DMS53 treated with DMSO at 0.1 percent for 48 hours (cell line): ENCODE results near the gene ZBTB25.

Experiments
- DNase-seq: peaks from one replicate; lab custom pipeline; 2025; ENCODE audit not compliant: unreplicated experiment; lab: John Stamatoyannopoulos, UW

ZBTB25 gene

DNA sequence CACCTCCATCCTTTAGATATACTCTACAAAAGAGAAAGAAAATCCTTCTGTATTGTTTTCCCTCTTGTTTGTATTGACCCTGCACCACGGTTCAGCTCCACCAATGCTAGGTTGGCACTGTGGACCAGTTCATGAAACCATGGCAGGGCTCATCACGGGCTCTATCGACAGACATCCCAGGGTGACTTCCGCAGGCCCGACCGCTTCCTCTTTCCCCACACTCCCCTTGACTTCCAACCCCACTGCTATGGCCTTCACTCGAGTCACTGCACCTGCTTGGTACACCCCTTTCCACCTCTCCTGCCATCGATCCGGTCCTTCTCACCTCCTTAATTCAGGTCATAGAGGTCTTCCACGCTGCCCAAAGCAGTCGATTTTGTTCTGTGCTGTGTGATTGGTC is 59.5 kb downstream of the ZBTB25 start:
- no peak for DNase-seq

- DNase-seq, result no peak
Observed at GRCh38 chr14:64442300-64442988, 61.2 kb downstream of the ZBTB25 start.

- DNase-seq, result no peak
Observed at GRCh38 chr14:64440494-64440893, 63.1 kb downstream of the ZBTB25 start.

- DNase-seq, result no peak
Observed at GRCh38 chr14:64439141-64439540, 64.5 kb downstream of the ZBTB25 start.

DNA sequence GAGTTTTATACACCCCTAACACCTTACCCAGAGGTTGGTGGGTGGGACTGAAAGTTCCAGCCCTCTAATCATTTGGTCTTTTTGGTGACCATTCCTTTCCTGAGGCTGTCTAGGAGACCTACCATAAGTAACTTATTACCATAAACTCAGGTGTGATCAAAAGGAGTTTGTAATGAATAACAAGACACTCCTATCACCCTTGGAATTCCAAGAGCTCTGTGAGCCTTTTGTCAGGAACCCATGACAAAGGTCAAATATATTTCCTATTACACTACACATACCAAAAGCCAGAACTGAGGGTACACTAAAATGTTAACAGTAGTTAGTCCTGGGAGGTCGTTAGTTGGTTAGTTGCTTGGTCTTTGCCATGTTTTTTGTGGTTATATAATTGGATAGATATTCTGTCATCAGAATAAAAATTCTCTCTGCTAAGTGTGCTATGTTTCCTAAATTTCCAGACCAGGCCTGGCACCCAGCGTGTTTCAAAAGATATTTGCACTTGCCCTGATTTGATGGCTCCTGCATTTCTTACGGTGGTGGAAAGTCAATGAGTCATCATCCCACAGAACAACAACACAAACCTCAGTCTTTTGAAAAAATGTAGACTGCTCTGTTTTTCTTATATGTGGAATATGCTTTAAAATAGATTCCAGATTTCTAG is 65.3 kb downstream of the ZBTB25 start:
- no peak for DNase-seq

DNA sequence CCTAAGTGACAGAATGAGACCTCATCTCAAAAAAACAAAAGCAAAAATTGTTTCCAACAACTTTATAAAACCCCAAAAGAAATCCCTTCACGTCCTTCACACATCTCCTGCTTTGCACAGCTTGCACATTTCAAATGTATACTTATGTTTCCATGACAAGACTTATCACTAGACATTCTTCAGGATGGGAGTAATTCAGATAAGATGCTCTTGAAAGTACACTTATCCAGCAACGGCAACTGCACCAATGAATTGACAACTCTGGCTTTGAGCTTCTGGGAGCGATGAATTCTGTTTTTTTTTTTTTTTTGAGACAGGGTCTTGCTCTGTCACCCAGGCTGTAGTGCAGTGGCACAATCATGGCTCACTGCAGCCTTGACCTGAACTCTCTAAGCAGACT is 69.1 kb downstream of the ZBTB25 start:
- DNase-seq, result no peak

GRCh38 chr14:64423987-64424386 is 79.7 kb downstream of the ZBTB25 start:
- DNase-seq, result no peak

DNA sequence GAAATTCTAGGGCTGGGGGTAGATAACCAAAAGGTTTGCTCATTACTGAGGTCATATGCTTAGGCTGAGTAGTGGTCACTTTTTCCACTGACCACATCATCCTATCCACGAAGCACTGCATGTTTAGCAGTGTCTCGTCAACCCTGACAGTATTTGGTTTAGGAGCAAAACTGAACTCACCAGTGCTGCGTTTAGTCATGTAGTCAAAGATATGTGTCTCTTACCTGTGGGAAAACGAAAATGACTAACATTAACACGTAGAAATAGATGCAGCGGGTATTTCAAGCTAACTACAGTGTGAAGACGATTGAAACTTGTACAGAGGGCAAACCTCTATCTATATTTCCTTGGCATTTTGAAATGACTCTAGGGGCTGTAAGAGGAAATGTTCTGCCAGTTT is 80.9 kb downstream of the ZBTB25 start:
- DNase-seq, result no peak

DNA sequence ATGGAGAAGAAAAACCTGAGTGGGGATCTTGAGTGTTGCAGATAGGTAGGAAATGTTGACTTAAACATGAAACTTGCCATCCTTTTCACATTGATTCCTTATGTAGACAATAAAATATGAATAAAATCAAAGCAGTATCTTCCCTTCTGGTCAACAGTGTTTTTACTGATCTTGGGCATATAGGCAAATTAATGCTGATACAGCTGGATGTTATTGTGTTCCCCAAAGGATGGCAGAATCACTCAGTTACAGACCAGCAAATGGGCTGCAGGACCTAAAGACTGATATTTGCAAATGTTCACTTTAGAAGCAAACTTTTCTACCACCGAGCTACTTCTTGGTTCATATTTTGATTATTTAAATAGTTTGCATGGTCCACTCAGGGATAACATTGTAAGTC is 81.6 kb downstream of the ZBTB25 start:
- DNase-seq, result no peak

DNA sequence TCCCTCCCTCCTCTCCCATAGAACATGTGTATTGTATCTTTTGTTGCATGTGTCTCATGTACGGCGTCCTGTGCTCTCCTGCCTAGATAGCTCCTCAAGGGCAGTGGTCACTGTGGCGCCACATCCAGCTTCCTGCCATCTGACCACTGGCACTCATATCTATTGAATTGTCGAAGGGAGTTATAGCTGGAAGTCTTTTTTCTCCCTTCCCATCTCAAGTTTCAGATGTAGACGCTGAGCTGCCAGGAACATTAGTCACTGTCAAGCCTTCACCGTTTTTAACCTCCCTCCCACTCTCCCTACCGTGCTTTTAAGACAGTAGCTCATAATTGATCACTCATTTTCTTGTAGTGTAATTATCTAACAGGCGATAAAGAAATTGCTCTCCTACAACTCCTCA is 82.5 kb downstream of the ZBTB25 start:
- no peak for DNase-seq

- no peak for DNase-seq
Observed at GRCh38 chr14:64419003-64419402, 84.6 kb downstream of the ZBTB25 start.

DNA sequence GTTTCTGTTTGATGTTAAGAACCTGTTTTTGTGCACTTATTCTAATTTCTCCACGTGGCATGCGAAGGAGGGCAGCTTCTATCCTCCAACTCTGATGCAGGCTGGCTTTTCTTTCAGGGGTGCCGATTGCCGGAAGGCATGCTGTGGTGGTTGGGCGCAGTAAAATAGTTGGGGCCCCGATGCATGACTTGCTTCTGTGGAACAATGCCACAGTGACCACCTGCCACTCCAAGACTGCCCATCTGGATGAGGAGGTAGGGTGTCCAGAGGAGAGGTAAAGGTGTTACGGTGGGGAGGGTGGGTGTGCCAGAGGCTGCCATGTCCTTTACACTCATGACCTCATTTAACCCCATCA is 85.9 kb downstream of the ZBTB25 start:
- DNase-seq, result no peak

DNA sequence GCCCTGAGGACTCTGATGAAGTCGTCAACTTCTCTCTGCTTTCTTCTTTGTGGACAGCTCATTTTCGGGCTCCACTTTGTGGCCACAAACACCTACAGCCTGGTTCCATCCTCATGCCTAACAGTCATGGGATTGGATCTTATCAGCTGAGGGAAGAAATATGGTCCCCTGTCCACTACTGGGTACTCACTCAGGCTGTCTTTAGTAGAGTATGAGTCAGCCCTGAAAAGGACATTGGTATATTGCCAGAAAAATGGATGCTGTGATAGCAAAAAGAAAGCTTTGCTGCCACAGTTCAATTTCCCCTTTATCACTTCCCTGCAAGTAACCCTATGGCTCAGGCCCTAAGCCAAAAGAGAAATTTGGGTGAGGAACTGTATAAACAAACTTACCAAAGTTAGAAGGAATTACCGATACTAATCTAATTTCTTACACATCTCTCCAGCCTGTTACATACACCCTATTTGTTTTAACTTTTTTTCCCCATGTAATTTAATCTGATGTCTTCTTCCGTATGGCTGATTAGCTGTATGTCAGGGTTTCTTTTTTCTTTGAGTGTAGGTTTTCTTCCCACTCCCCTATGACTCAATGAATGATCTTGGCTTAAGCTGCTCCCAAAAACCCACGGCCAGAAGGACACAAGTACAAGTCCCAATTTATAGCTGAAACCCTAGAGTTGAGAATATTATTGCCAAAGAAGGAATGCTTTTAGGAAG is 86.4 kb downstream of the ZBTB25 start:
- DNase-seq, result no peak

DNA sequence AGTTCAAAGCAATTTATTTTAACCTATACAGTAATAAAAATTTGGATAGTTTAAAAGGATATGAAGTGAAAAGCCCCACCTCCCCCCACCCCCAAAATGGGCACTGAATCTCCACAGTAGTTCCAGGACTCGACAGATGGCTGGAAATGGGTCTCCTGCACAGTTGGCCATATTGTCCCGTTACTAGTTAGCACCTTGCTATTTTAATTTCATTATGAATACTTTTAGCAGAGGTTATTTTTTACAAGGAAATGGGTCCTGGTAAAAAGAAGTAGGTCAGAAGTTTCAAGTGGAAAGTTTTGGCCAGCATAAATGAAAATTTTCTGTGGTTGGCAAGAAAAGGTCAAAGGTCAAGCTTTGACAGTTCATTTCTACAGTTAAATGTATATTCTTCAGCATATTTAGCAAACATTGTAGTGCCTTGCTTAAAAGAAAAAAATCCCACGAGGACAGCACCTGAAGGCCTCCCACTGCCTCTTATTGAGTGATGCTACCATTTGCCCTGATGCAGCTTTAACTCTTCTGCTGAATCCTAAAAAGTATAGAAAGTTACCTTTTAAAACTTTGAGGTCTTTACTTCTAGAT is 87.2 kb downstream of the ZBTB25 start:
- no peak for DNase-seq

- no peak for DNase-seq
Observed at GRCh38 chr14:64412237-64412636, 91.4 kb downstream of the ZBTB25 start.

DNA sequence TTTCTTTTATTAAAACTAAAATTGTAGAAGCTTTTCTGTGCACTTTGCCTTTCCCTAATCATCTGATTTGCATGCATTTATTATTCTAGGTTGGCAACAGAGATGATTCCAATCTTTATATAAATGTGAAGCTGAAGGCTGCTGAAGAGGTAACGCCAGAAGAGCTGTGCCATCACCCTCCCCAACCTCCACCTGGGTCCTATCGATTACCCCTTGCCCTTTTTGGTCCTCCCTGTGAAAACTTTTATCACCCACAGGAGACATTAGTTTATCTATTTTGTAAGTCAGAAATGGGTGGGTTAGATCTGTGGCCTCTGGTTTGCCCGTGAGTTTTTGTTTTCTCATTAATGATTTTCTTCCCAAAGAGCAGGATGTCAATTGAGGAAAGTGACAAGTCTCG is 92.6 kb downstream of the ZBTB25 start:
- DNase-seq, result no peak

- DNase-seq, result no peak
Observed at GRCh38 chr14:64410084-64410774, 93.4 kb downstream of the ZBTB25 start.

- no peak for DNase-seq
Observed at GRCh38 chr14:64409126-64409920, 94.3 kb downstream of the ZBTB25 start.

DNA sequence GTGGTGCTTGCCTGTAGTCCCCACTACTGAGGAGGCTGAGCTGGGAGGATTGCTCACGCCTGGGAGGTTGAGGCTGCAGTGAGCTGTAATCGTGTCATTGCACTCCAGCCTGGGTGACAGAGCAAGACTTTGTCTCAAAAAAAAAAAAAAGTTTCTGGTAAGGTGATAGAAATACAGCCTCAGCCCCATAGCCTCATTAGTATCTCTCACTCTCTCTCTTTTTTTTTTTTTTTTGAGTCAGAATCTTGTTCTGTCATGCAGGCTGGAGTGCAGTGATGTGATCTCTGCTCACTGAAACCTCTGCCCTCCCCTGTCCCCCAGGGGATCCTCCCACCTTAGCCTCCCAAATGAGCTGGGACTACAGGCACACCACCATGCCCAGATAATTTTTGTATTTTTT is 96.3 kb downstream of the ZBTB25 start:
- DNase-seq, result no peak

DNA sequence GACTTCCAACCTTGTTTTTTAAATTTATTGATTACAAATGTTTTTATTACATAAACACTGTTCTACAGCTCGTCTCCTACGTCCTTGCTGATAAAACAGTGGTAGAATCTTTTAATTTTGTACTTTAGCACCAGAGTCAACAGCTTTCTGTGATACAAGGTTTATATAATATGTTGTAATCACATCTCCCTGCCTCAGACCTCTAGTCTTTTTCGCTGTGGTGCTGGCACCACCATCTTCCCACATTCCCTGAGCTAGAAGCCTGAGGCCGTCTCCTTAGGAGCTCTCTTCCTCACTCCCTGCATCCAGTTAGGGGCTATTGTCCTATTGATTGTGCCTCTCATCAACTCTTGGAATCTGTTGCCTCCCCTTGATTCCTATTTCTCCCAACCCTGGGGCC is 98.3 kb downstream of the ZBTB25 start:
- DNase-seq, result no peak

DNA sequence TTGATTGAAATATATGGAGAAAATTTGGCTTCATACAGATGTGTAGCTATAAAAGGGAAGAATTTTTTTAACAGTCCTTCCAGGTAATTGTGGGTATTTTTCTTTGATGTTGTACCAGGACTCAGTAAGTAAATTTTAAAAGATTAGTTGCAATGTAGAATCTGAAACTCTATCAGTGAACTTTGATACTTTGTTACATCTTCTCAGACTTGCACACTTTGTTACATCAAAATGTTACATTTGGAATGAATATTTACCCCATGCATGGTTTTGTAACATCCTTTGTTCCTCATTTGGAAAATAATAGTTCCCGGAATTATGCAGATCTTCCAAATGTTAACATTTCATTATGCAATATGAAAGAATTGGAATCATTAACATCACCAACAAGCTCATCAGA is 101.7 kb downstream of the ZBTB25 start:
- no peak for DNase-seq
